HCT116 (cell line): Measurements from ENCODE around the gene CEMIP2. TPM values are rescaled to one million over a fixed set of nuclear protein-coding genes. Genes with fewer than 3 reads are reported as not detected.

ENCODE experiments used
- ATAC-seq: fragments of 200-7000 bp; cut with Tn5 transposase; 2 replicates; pipeline ENCODE4 v1.9.1; 2020; ENCODE audit warnings: mild to moderate bottlenecking, moderate library complexity
- BruUV-seq: library from RNA; stranded (reverse); fragments of 400-500 nt; replicated peaks from 2 replicates; lab custom pipeline; 2021; lab: Mats Ljungman, UMichigan
- CTCF ChIA-PET: fragments of 300-600 bp; sonication (Branson Sonifier 250); formaldehyde crosslinking; loops from one replicate; lab custom pipeline; 2021; ENCODE audit warnings: antibody characterized with exemption; lab: Charles Lee
- POLR2A ChIA-PET: fragments of 300-600, 350-600 bp; sonication (Branson Sonifier 250); formaldehyde crosslinking; loops from one replicate; lab custom pipeline; 2021; ENCODE audit warnings: antibody characterized with exemption; lab: Charles Lee
- RAD21 ChIA-PET, 2 experiments: fragments of 300-600 bp; sonication (Branson Sonifier 250); formaldehyde crosslinking; loops; one replicate each; lab custom pipeline; 2023; ENCODE audit warnings: low total read pairs in 2 of 2; ENCODE audit not compliant: uncharacterized antibody in 2 of 2, unreplicated experiment in 2 of 2, low non-redundant PET in 1 of 2; lab: Charles Lee
- DNase-seq: peaks from one replicate; pipeline ENCODE4 v3.0.0-alpha.2; 2010; ENCODE audit warnings: low read depth, low spot score
- H2AFZ ChIP-seq: fragments of 200-600 bp; shearing (Covaris generic), sonication (generic); 2 replicates; pipeline ENCODE4 v1.6.1; 2017; ENCODE audit warnings: low read depth, mixed run types, mixed read lengths, antibody characterized with exemption, low read length; ENCODE audit not compliant: poor library complexity, severe bottlenecking
- H3K27ac ChIP-seq: 2 replicates; pipeline ENCODE4 v1.5.1; 2012; ENCODE audit warnings: low read depth, low read length
- H3K27me3 ChIP-seq: fragments of 200-600 bp; sonication (generic); 2 replicates; pipeline ENCODE4 v1.6.1; 2016; ENCODE audit warnings: mixed run types, low read length, mixed read lengths; ENCODE audit not compliant: insufficient read depth
- H3K36me3 ChIP-seq, 2 experiments: fragments of 200-500 bp in 1 of 2; fragments of 200-600 bp in 1 of 2; sonication (Bioruptor generic) in 1 of 2; sonication (generic) in 1 of 2; 2 replicates each; pipeline versions ENCODE4 v1.5.1 to v1.6.1; 2014 to 2016; ENCODE audit warnings: low read length in 2 of 2, inconsistent platforms in 1 of 2, mixed read lengths in 1 of 2, mixed run types in 1 of 2; ENCODE audit not compliant: insufficient read depth in 2 of 2, control insufficient read depth in 1 of 2
- H3K4me1 ChIP-seq, 2 experiments: fragments of 200-600 bp in 1 of 2; sonication (generic) in 1 of 2; 2 replicates each; pipeline versions ENCODE4 v1.5.1 to v1.6.1; 2012 to 2017; ENCODE audit warnings: low read length in 2 of 2, inconsistent platforms in 1 of 2, mild to moderate bottlenecking in 1 of 2, mixed read lengths in 1 of 2, mixed run types in 1 of 2, moderate library complexity in 1 of 2; ENCODE audit not compliant: insufficient read depth in 2 of 2, control insufficient read depth in 1 of 2
- H3K4me2 ChIP-seq: fragments of 200-600 bp; sonication (generic); 2 replicates; pipeline ENCODE4 v1.6.1; 2017; ENCODE audit warnings: mixed run types, low read length, mixed read lengths
- H3K4me3 ChIP-seq, 2 experiments: fragments of 200-600 bp in 1 of 2; sonication (generic) in 1 of 2; replicated peaks in 1 of 2; 2 replicates each; pipeline ENCODE4 v1.5.1; 2011 to 2016; ENCODE audit warnings: low read length in 2 of 2, control low read depth in 1 of 2, low read depth in 1 of 2, mild to moderate bottlenecking in 1 of 2, mixed read lengths in 1 of 2, mixed run types in 1 of 2
- H3K79me2 ChIP-seq: fragments of 200-600 bp; sonication (generic); 2 replicates; pipeline ENCODE4 v1.6.1; 2017; ENCODE audit warnings: mild to moderate bottlenecking, mixed run types, low read length, moderate library complexity, mixed read lengths; ENCODE audit not compliant: insufficient read depth
- H3K9ac ChIP-seq: fragments of 200-600 bp; sonication (generic); 2 replicates; pipeline ENCODE4 v1.6.1; 2016; ENCODE audit warnings: low read length, mixed read lengths
- H3K9me2 ChIP-seq: fragments of 200-600 bp; sonication (generic), shearing (Covaris generic); 2 replicates; pipeline ENCODE4 v1.6.1; 2017; ENCODE audit warnings: mixed run types, mild to moderate bottlenecking, moderate library complexity; ENCODE audit not compliant: insufficient read depth
- H3K9me3 ChIP-seq, 2 experiments: fragments of 200-500 bp in 1 of 2; fragments of 200-600 bp in 1 of 2; sonication (Bioruptor generic) in 1 of 2; sonication (generic) in 1 of 2; 2 replicates each; pipeline ENCODE4 v1.6.1; 2014 to 2017; ENCODE audit warnings: low read length in 2 of 2, mixed read lengths in 2 of 2, inconsistent platforms in 1 of 2, low read depth in 1 of 2, mild to moderate bottlenecking in 1 of 2, mixed run types in 1 of 2, moderate library complexity in 1 of 2; ENCODE audit not compliant: control insufficient read depth in 1 of 2, insufficient read depth in 1 of 2
- H4K20me1 ChIP-seq: fragments of 200-600 bp; sonication (generic), shearing (Covaris generic); 2 replicates; pipeline ENCODE4 v1.6.1; 2017; ENCODE audit warnings: mixed run types, mild to moderate bottlenecking, moderate library complexity; ENCODE audit not compliant: insufficient read depth
- EGR1 ChIP-seq: IDR thresholded peaks from 2 replicates; pipeline ENCODE4 v1.6.1; 2012; ENCODE audit warnings: low read depth
- ELF1 ChIP-seq: IDR thresholded peaks from 2 replicates; pipeline ENCODE4 v1.6.1; 2012; ENCODE audit warnings: low read depth, borderline replicate concordance
- EZH2 ChIP-seq: fragments of 200-600 bp; sonication (generic); IDR thresholded peaks from 2 replicates; pipeline ENCODE4 v1.6.1; 2017; ENCODE audit warnings: antibody characterized with exemption, mixed run types
- EZH2phosphoT487 ChIP-seq: fragments of 200-600 bp; IDR thresholded peaks from 2 replicates; pipeline ENCODE4 v1.6.1; 2018; ENCODE audit warnings: antibody characterized with exemption, borderline replicate concordance
- FOSL1 ChIP-seq: IDR thresholded peaks from 2 replicates; pipeline ENCODE4 v1.6.1; 2012; ENCODE audit warnings: low read depth
- POLR2A ChIP-seq: IDR thresholded peaks from 2 replicates; pipeline ENCODE4 v1.7.0; 2011; ENCODE audit warnings: borderline replicate concordance; ENCODE audit not compliant: insufficient read depth, insufficient read length; ENCODE audit errors: extremely low read depth
- POLR2AphosphoS5 ChIP-seq: IDR thresholded peaks from 2 replicates; pipeline ENCODE4 v1.6.1; 2011; ENCODE audit warnings: mild to moderate bottlenecking, low read depth, low read length, moderate library complexity
- SIN3A ChIP-seq: IDR thresholded peaks from 2 replicates; pipeline ENCODE4 v1.6.1; 2012; ENCODE audit warnings: low read depth
- SP1 ChIP-seq: IDR thresholded peaks from 2 replicates; pipeline ENCODE4 v1.6.1; 2012; ENCODE audit warnings: low read depth
- TCF7L2 ChIP-seq: IDR thresholded peaks from 2 replicates; pipeline ENCODE4 v1.7.0; 2011; ENCODE audit warnings: borderline replicate concordance, inconsistent platforms; ENCODE audit not compliant: insufficient read depth, insufficient read length; ENCODE audit errors: extremely low read depth
- ZBTB33 ChIP-seq: IDR thresholded peaks from 2 replicates; pipeline ENCODE4 v1.6.1; 2011; ENCODE audit warnings: mild to moderate bottlenecking, low read length, moderate library complexity; ENCODE audit not compliant: insufficient replicate concordance; ENCODE audit errors: extremely low read depth
- ZFX ChIP-seq: fragments of 450-650 bp; IDR thresholded peaks from 2 replicates; pipeline ENCODE4 v1.6.1; 2017
- intact Hi-C: fragments of 100-400 bp; cut with micrococcal nuclease; formaldehyde crosslinking; loops from 2 replicates; pipeline ENCODE4 v1.10.0; 2022
- total RNA-seq: library from RNA; stranded (reverse); gene quantifications from one replicate; pipeline ENCODE4 v1.2.1, GENCODE V29; 2021; ENCODE audit not compliant: unreplicated experiment
- TF ChIP-seq, protein P1 (sequence below): IDR thresholded peaks from 2 replicates; pipeline ENCODE4 v1.6.1; 2012
- TF ChIP-seq, protein P2 (sequence below): IDR thresholded peaks from 2 replicates; pipeline ENCODE4 v1.6.1; 2012; ENCODE audit warnings: low read depth
- TF ChIP-seq, protein P3 (sequence below): IDR thresholded peaks from 2 replicates; pipeline ENCODE4 v1.6.1; 2012

CEMIP2 gene
- total RNA-seq, 1 experiment from 2014 or later = 14.3 TPM

- Histone ChIP-seq H3K4me2 (peak overlapping the region; percentile 93; the same call in 1 of the 2 replicates), H3K27me3 (no peaks in the 10 kb centered on the region), H3K36me3 (no peaks in the 10 kb centered on the region), H3K79me2 (peaks cover 21% of the 10 kb centered on the region), H4K20me1 (no peaks in the 10 kb centered on the region), H3K9ac (no peak overlapping the region)
- RAD21 ChIA-PET = interaction anchor here in 1 of 2 experiments (1.8 kb wide), 1 partner anchor 82 kb away, joined by 3 read pairs; no protein-coding TSS in a partner anchor
- no peak for ATAC-seq
- CTCF ChIA-PET = no interaction called here
- TF ChIP-seq FOSL1 = no peak
- TF ChIP-seq SP1 = no peak
- no peak for TF ChIP-seq EZH2phosphoT487
- TF ChIP-seq, all 23 proteins: peak for 0
- H3K27ac ChIP-seq = no peak overlapping the region
- H3K9me3 ChIP-seq = no peaks in the 10 kb centered on the region
- POLR2A ChIA-PET = interaction anchor here (1.2 kb wide), 1 partner anchor 10 kb away, joined by 4 read pairs; no protein-coding TSS in a partner anchor
- H3K9me2 ChIP-seq = no peaks in the 10 kb centered on the region
- no peak overlapping the region; a peak in 1 of 4 replicates for H3K4me3 ChIP-seq
- BruUV-seq = no TSS peak
- H2AFZ ChIP-seq = no peak overlapping the region
- intact Hi-C loops = loop anchor here (5.0 kb wide), 1 partner anchor 479 kb away; no protein-coding TSS in a partner anchor
- H3K4me1 ChIP-seq = peaks cover 37 to 65% of the 10 kb centered on the region in 2 experiments
- no peak for DNase-seq
These were observed 1.6 kb downstream of the CEMIP2 start for GRCh38 chr9:71766663-71767062.

DNA sequence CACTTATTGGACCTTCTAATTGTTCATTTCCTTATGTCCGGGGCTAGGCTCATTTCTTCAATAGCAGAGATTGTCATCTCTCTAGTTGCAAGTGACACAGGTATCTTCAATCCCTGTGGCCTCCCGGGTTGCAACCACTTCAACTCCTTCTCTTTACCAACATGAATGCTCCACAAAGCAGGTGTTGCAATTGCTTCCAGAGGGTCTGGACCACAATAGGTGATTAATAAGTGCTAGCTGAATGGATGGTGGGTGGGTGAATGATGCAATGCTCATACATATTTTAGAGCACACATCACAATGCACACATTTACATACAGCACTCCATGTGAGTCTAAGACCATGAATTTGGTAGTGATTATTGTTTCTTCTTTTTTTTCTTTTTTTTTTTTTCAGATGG lies 2.6 kb downstream of the CEMIP2 start:
- CTCF ChIA-PET = no interaction called here
- Histone ChIP-seq H3K9me2 (no peaks in the 10 kb centered on the region), H3K36me3 (no peaks in the 10 kb centered on the region), H3K4me1 (peaks cover 44 to 72% of the 10 kb centered on the region in 2 experiments), H4K20me1 (no peaks in the 10 kb centered on the region), H3K9ac (no peak overlapping the region), H3K79me2 (peaks cover 27% of the 10 kb centered on the region), H2AFZ (no peak overlapping the region), H3K27ac (no peak overlapping the region), H3K9me3 (no peaks in the 10 kb centered on the region), H3K4me2 (no peak overlapping the region), H3K4me3 (no peak overlapping the region), H3K27me3 (no peaks in the 10 kb centered on the region)
- no peak for TF ChIP-seq EGR1
- no peak for TF ChIP-seq TCF7L2
- TF ChIP-seq ZFX = no peak
- TF ChIP-seq EZH2 = no peak
- no peak for TF ChIP-seq SP1
- TF ChIP-seq POLR2AphosphoS5 = no peak
- TF ChIP-seq, protein P1, sequence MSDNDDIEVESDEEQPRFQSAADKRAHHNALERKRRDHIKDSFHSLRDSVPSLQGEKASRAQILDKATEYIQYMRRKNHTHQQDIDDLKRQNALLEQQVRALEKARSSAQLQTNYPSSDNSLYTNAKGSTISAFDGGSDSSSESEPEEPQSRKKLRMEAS = no peak
- TF ChIP-seq EZH2phosphoT487 = no peak
- no peak for TF ChIP-seq SIN3A
- no peak for TF ChIP-seq POLR2A
- TF ChIP-seq ZBTB33 = no peak
- TF ChIP-seq, protein P2, sequence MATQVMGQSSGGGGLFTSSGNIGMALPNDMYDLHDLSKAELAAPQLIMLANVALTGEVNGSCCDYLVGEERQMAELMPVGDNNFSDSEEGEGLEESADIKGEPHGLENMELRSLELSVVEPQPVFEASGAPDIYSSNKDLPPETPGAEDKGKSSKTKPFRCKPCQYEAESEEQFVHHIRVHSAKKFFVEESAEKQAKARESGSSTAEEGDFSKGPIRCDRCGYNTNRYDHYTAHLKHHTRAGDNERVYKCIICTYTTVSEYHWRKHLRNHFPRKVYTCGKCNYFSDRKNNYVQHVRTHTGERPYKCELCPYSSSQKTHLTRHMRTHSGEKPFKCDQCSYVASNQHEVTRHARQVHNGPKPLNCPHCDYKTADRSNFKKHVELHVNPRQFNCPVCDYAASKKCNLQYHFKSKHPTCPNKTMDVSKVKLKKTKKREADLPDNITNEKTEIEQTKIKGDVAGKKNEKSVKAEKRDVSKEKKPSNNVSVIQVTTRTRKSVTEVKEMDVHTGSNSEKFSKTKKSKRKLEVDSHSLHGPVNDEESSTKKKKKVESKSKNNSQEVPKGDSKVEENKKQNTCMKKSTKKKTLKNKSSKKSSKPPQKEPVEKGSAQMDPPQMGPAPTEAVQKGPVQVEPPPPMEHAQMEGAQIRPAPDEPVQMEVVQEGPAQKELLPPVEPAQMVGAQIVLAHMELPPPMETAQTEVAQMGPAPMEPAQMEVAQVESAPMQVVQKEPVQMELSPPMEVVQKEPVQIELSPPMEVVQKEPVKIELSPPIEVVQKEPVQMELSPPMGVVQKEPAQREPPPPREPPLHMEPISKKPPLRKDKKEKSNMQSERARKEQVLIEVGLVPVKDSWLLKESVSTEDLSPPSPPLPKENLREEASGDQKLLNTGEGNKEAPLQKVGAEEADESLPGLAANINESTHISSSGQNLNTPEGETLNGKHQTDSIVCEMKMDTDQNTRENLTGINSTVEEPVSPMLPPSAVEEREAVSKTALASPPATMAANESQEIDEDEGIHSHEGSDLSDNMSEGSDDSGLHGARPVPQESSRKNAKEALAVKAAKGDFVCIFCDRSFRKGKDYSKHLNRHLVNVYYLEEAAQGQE = no peak
- no peak for TF ChIP-seq ELF1
- TF ChIP-seq, protein P3, sequence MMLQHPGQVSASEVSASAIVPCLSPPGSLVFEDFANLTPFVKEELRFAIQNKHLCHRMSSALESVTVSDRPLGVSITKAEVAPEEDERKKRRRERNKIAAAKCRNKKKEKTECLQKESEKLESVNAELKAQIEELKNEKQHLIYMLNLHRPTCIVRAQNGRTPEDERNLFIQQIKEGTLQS = no peak
- DNase-seq (no peak), ATAC-seq (no peak)
- intact Hi-C loops = loop anchor here (5.0 kb wide), 1 partner anchor 478 kb away; no protein-coding TSS in a partner anchor
- no TSS peak for BruUV-seq
- RAD21 ChIA-PET = no interaction called here
- POLR2A ChIA-PET = interaction anchor here (1.4 kb wide), 1 partner anchor 10 kb away, joined by 6 read pairs; no protein-coding TSS in a partner anchor
